ENCODE data around the gene XCL2.

DNA sequence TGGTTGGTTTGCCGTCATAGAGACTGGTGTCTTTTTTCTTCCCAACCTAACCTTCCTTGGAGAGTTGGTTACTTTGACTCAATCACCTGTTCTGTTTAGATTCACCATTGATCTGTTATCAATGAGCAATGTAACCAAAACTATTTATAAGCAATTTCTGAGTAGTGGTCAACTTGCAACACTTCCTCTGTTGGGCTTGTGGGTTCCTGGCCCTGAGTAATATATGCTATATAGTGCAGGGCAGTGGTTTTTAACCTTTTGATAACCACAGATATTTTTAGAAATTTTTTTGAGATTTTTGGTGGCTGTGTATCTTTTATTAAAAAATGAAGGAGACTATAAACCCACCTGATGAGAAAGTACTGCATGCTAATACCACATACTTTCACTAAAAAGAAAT, 23.2 kb upstream of the XCL2 start:
- TF ChIP-seq, protein P1, sequence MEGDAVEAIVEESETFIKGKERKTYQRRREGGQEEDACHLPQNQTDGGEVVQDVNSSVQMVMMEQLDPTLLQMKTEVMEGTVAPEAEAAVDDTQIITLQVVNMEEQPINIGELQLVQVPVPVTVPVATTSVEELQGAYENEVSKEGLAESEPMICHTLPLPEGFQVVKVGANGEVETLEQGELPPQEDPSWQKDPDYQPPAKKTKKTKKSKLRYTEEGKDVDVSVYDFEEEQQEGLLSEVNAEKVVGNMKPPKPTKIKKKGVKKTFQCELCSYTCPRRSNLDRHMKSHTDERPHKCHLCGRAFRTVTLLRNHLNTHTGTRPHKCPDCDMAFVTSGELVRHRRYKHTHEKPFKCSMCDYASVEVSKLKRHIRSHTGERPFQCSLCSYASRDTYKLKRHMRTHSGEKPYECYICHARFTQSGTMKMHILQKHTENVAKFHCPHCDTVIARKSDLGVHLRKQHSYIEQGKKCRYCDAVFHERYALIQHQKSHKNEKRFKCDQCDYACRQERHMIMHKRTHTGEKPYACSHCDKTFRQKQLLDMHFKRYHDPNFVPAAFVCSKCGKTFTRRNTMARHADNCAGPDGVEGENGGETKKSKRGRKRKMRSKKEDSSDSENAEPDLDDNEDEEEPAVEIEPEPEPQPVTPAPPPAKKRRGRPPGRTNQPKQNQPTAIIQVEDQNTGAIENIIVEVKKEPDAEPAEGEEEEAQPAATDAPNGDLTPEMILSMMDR (conservative IDR thresholded peaks at IDR 0.05; ENCODE audit: low read length) = no peak
- no peak for TF ChIP-seq EZH2phosphoT487 (IDR thresholded peaks at IDR 0.05; ENCODE audit: borderline replicate concordance, low read depth, low read length)

Measured in OCI-LY7 (cell line).